Measurements from ENCODE around the gene IMPG1. TPM values are rescaled to one million over a fixed set of nuclear protein-coding genes. Genes with fewer than 3 reads are reported as not detected.

The IMPG1 gene
- total RNA-seq, 1 donor from 2014 or later: not detected

DNA sequence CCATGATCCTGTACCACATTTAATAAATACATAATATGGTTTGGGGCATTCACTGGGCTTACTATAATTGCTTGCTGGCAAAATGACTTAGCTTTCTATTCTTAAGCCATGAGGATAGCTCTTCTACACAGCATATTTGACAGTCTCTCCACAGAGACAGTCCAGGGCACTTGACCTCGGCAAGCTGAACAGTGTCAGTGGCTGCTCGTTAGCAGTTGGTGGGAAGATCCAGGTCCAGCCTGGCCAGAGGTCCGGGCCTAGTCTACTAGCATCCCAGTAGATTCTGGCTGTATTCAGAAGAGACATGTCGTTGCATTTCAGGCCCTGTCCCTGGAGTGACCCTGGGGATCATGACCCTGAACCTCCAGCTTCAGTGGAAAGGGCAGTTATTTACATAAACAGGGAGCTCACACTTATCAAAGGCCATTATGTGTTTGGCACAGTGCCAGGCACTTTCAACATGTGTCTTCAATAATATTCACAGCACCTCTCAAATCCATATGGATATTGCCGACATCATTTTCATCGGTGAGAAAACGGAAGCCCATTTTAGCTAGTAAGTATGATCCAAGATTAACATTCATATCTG, 139.0 kb downstream of the IMPG1 start:
- TF ChIP-seq CTCF (IDR thresholded peaks at IDR 0.05; ENCODE audit: unreplicated experiment): no peak
- Mint-ChIP-seq H3K27me3 (ENCODE audit: low read depth) (peaks cover 4% of the 10 kb centered on the region), H3K36me3 (no peaks in the 10 kb centered on the region), H3K4me3 (no peak overlapping the region), H3K9me3 (no peaks in the 10 kb centered on the region), H3K4me1 (peaks cover 19% of the 10 kb centered on the region), H3K27ac (no peak overlapping the region)
- no peak for DNase-seq (ENCODE audit: low spot score in 2 of 2, unreplicated experiment in 2 of 2)

DNA sequence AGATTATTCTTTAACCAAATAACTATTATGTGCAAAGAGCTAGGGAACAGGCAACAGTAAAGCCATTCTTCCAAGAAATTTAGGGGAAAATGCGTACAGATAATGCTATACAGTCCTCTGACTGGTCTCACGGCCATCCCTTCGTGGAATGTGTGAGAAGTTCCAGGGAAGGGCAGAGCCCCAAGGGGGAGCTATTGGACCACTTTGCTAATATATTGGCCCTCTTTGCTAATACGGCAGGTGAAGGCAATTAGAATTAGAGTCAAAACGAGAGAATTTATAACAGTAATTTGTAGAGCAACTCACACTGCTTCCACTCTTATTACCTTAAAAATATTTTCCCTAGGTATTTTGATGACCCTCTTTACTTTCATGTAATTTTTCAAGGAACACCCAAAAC, 140.4 kb downstream of the IMPG1 start:
- peaks cover 4% of the 10 kb centered on the region for H3K27me3 Mint-ChIP-seq (ENCODE audit: low read depth)
- DNase-seq (ENCODE audit: low spot score in 2 of 2, unreplicated experiment in 2 of 2): peak in 1 of 2 experiments; percentile 68
- peaks cover 10% of the 10 kb centered on the region for H3K4me1 Mint-ChIP-seq
- no peaks in the 10 kb centered on the region for H3K9me3 Mint-ChIP-seq
- H3K36me3 Mint-ChIP-seq: no peaks in the 10 kb centered on the region
- H3K27ac Mint-ChIP-seq: no peak overlapping the region
- peak; percentile 53 for TF ChIP-seq CTCF (IDR thresholded peaks at IDR 0.05; ENCODE audit: unreplicated experiment)
- no peak overlapping the region for H3K4me3 Mint-ChIP-seq

DNA sequence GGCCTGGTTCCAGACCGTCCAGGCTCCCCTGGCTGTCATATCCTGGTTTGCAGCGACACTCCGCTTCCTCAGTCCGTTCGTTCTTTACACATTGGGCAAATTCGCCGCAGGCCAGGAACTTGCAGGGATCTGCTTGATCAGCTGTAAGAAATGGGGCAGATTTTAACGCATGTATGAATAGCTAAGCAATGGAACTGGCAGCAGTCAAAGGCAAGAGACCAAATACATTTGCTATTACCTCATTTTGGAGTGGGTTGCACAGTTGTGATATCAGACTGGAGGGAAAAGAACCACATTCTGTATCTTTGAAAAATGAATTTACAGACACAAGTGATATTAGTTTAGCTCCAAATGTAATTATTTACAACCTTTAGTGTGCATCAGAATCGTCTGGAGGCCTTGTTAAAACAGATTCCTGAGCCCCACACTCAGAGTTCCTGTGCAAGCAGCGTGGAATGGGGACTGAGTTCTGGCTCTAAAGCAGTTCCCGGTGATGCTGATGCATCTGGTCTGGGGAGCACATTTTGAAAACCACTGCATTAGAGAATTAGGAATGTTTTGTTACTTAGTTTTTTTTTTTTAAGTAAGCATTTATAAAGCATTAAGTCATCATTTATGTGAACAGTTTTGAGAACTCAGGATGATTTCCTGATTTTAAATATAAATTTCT, 141.3 kb downstream of the IMPG1 start:
- TF ChIP-seq CTCF (IDR thresholded peaks at IDR 0.05; ENCODE audit: unreplicated experiment): no peak
- Mint-ChIP-seq H3K27me3 (ENCODE audit: low read depth) (peaks cover 2% of the 10 kb centered on the region), H3K4me3 (no peak overlapping the region), H3K27ac (no peak overlapping the region), H3K36me3 (no peaks in the 10 kb centered on the region), H3K4me1 (peaks cover 6% of the 10 kb centered on the region), H3K9me3 (no peaks in the 10 kb centered on the region)
- DNase-seq (ENCODE audit: low spot score in 2 of 2, unreplicated experiment in 2 of 2): no peak

GRCh38 chr6:75926293-75927168, 145.9 kb downstream of the IMPG1 start:
- Mint-ChIP-seq H3K4me1 (no peaks in the 10 kb centered on the region), H3K4me3 (no peak overlapping the region), H3K36me3 (peaks cover 7% of the 10 kb centered on the region), H3K9me3 (no peaks in the 10 kb centered on the region), H3K27me3 (ENCODE audit: low read depth) (no peaks in the 10 kb centered on the region), H3K27ac (no peak overlapping the region)
- DNase-seq (ENCODE audit: low spot score in 2 of 2, unreplicated experiment in 2 of 2): no peak
- no peak for TF ChIP-seq CTCF (IDR thresholded peaks at IDR 0.05; ENCODE audit: unreplicated experiment)

DNA sequence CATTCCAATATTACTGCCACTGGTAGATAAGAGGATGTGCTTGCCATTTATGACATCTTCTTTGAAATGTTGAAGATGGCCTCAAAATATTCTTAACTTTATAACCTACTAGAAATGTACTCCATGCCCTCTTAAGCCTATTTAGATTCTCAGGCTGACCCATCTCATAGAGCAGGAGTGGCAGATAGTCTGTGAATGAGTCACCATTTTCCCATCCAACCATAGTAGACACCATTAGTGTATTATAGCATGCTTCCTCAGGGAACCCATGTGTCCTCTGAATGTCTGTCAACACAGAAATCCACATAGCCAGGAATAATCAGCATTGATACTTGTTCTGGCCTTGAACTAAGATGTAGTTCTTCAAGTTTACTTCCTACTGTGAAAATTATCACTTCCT, 150.2 kb downstream of the IMPG1 start:
- TF ChIP-seq CTCF (IDR thresholded peaks at IDR 0.05; ENCODE audit: unreplicated experiment): no peak
- no peak overlapping the region for H3K4me3 Mint-ChIP-seq
- DNase-seq (ENCODE audit: low spot score in 2 of 2, unreplicated experiment in 2 of 2): no peak
- no peaks in the 10 kb centered on the region for H3K9me3 Mint-ChIP-seq
- no peak overlapping the region for H3K27ac Mint-ChIP-seq
- no peaks in the 10 kb centered on the region for H3K27me3 Mint-ChIP-seq (ENCODE audit: low read depth)
- H3K36me3 Mint-ChIP-seq: peaks cover 24% of the 10 kb centered on the region
- no peaks in the 10 kb centered on the region for H3K4me1 Mint-ChIP-seq

All from mesothelial cell of epicardium (in vitro differentiated cells).